GM10248 (cell line): ENCODE measurements around the gene DAD1.
"Not testable (repeated sequence)": the region's sequence is repeated elsewhere in the genome, so short reads cannot be mapped to it uniquely, and the experiment has no call there.

ENCODE experiments used
- CTCF ChIA-PET: fragments of 300-600 bp; sonication (Branson Sonifier 250); formaldehyde crosslinking; extraction: SDS; loops from one replicate; lab custom pipeline; 2021; ENCODE audit warnings: antibody characterized with exemption; lab: Yijun Ruan, JAX
- POLR2A ChIA-PET: fragments of 350-650 bp; sonication (Branson Sonifier 250); formaldehyde crosslinking; extraction: SDS; loops from one replicate; lab custom pipeline; 2020; ENCODE audit warnings: antibody characterized with exemption; lab: Yijun Ruan, JAX
- DNase-seq: peaks from one replicate; pipeline ENCODE4 v3.0.0; 2012; ENCODE audit errors: extremely low spot score
- TF ChIP-seq, protein P1 (sequence below): IDR thresholded peaks from 2 replicates; pipeline ENCODE4 v1.5.1; 2012; ENCODE audit warnings: mild to moderate bottlenecking, low read depth; ENCODE audit errors: extremely low read depth, missing control alignments, control extremely low read depth

DAD1 gene

DNA sequence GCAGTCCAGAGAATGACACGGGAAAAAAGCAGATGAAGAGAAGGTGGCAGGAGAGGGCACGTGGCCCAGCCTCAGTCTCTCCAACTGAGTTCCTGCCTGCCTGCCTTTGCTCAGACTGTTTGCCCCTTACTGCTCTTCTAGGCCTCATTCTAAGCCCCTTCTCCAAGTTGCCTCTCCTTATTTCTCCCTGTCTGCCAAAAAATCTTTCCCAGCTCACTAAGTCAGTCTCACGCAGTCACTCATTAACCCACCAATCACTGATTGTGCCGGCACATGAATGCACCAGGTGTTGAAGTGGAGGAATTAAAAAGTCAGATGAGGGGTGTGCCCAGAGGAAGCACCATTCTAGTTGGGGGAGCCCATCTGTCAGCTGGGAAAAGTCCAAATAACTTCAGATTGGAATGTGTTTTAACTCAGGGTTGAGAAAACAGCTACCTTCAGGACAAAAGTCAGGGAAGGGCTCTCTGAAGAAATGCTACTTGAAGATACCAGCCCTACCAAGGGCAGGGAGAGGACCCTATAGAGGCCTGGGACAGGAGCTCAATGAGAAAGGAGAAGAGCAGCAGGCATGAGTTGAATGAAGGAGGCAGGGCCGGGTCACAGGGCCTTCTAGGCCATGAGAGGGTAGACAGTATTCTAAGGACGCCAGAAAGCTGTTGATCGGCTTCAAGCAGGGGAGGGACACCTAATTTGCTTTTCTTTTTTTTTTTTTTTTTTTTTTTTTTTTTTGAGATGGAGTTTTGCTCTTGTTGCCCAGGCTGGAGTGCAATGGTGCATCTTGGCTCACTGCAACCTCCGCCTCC, 40.9 kb downstream of the DAD1 start:
- POLR2A ChIA-PET: interaction anchor here (0.5 to 1.1 kb wide), 4 partner anchors 16 to 155 kb away, joined by 3 to 6 read pairs (median 5); no protein-coding TSS in a partner anchor
- TF ChIP-seq, protein P1, sequence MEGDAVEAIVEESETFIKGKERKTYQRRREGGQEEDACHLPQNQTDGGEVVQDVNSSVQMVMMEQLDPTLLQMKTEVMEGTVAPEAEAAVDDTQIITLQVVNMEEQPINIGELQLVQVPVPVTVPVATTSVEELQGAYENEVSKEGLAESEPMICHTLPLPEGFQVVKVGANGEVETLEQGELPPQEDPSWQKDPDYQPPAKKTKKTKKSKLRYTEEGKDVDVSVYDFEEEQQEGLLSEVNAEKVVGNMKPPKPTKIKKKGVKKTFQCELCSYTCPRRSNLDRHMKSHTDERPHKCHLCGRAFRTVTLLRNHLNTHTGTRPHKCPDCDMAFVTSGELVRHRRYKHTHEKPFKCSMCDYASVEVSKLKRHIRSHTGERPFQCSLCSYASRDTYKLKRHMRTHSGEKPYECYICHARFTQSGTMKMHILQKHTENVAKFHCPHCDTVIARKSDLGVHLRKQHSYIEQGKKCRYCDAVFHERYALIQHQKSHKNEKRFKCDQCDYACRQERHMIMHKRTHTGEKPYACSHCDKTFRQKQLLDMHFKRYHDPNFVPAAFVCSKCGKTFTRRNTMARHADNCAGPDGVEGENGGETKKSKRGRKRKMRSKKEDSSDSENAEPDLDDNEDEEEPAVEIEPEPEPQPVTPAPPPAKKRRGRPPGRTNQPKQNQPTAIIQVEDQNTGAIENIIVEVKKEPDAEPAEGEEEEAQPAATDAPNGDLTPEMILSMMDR: no peak
- CTCF ChIA-PET: interaction anchor here (0.8 to 5.7 kb wide), 9 partner anchors 8 to 158 kb away, joined by 3 to 48 read pairs (median 4); no protein-coding TSS in a partner anchor
- DNase-seq: no peak

- TF ChIP-seq, protein P1: no peak
- POLR2A ChIA-PET: interaction anchor here (0.5 to 1.1 kb wide), 2 partner anchors 24 to 71 kb away, joined by 3 to 5 read pairs; no protein-coding TSS in a partner anchor
- CTCF ChIA-PET: interaction anchor here (0.8 to 4.3 kb wide), 9 partner anchors 9 to 157 kb away, joined by 3 to 27 read pairs (median 3); no protein-coding TSS in a partner anchor
- no peak for DNase-seq
Observed at GRCh38 chr14:22547313-22547947, 41.6 kb downstream of the DAD1 start.

- TF ChIP-seq, protein P1: no peak
- ChIA-PET POLR2A (no interaction called here), CTCF (interaction anchor here (1.0 to 4.3 kb wide), 9 partner anchors 9 to 245 kb away, joined by 3 to 27 read pairs (median 3); no protein-coding TSS in a partner anchor)
- DNase-seq: no peak
Observed at GRCh38 chr14:22546722-22547071, 42.3 kb downstream of the DAD1 start.

DNA sequence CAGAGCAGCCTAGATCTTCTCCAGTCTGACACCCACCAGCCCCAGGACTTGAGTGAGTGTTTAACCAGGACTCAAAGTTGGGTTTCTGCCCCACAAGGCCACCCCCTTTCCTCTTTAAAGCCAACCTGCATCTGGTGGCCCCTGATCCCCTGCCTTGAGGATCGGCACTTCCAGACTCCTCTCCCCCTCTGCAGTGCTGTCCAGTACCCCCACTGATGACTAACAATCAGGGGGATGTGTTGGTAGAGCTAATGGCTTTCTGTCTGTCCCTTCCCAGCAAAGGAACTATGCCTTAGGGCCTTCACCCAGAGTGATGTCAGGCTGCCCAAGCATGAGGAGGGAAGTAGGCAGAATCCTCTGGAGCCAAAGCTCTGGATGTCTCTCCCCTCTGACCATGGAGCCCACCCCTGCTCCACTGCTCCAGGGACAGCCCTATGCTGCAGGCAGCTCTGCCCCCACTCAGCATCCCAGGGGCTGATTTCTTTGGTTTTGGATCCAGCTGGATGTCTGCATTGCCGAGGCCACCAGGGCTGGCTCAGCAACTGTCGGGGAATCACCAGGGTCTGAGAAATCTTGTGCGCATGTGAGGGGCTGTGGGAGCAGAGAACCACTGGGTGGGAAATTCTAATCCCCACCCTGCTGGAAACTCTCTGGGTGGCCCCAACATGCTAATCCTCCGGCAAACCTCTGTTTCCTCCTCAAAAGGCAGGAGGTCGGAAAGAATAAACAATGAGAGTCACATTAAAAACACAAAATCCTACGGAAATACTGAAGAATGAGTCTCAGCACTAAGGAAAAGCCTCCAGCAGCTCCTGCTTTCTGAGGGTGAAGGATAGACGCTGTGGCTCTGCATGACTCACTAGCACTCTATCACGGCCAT, 42.9 kb downstream of the DAD1 start:
- TF ChIP-seq, protein P1: no peak
- ChIA-PET POLR2A (no interaction called here), CTCF (interaction anchor here (0.8 to 4.3 kb wide), 9 partner anchors 9 to 244 kb away, joined by 3 to 27 read pairs (median 3); no protein-coding TSS in a partner anchor)
- DNase-seq: no peak

DNA sequence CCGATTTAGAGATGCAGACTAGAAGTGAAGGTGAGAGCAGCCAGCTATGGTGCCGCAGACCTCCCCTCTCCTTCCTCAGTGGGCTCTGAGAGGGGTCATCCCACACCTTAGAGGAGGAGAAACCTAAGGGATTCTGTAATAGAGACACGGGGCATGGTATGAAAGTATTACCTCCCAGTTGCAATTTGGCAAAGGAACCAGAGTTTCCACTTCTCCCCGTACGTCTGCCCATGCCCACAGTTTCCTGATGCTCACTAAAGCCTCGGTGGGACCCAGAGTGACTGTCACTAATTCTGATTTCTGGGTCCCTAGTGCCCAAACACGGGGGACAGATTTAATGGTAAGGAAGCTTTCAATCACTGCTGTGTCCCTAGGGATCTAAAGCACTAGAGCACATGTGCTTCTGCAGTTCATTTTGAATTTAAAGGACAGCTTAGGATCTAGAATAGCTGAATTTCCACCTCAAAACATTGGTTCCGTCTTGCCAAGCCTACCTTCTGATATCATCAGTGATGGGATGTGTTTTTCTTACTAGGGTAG, 44.1 kb downstream of the DAD1 start:
- ChIA-PET CTCF (interaction anchor here (0.8 to 4.3 kb wide), 5 partner anchors 11 to 243 kb away, joined by 3 to 27 read pairs (median 4); no protein-coding TSS in a partner anchor), POLR2A (no interaction called here)
- TF ChIP-seq, protein P1: no peak
- no peak for DNase-seq

- CTCF ChIA-PET: interaction anchor here (4.3 kb wide), 1 partner anchor 12 kb away, joined by 27 read pairs; no protein-coding TSS in a partner anchor
- TF ChIP-seq, protein P1: no peak
- POLR2A ChIA-PET: no interaction called here
- no peak for DNase-seq
Observed at GRCh38 chr14:22544406-22544805, 44.6 kb downstream of the DAD1 start.

DNA sequence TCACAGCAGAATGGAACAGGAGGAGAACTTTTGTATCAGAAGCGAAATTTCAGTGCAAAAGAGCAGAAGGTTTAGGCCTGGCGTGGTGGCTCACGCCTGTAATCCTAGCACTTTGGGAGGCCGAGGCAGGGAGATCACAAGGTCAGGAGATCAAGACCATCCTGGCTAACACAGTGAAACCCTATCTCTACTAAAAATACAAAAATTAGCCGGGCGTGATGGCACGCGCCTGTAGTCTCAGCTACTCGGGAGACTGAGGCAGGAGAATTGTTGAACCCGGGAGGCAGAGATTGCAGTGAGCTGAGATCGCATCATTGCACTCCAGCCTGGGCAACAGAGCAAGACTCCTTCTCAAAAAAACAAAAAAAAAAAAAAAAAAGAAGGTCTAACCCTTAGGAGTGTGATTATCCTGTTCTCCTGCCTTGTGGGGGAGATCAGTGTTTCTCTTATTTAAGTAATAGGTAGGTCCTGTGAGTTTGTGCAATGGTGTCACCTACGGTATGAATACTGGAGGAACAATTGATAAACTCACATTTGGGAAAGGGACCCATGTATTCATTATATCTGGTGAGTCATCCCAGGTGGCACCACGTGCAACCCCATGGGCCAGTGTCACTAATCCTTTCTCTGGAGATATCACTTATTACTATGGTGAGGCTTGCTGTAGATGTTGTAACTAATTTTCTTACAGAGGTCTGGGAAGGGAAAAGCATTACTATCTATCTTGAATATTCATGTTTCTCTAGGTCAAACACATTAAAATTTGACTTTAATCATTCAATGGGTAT, 45.3 kb downstream of the DAD1 start:
- DNase-seq, POLR2A ChIA-PET: not testable (repeated sequence)
- CTCF ChIA-PET: interaction anchor here (3.6 kb wide), 1 partner anchor 12 kb away, joined by 23 read pairs; no protein-coding TSS in a partner anchor
